NCI-H226 (cell line): ENCODE measurements around the gene JADE2.

Source experiments
- DNase-seq: peaks from one replicate; pipeline ENCODE4 v3.0.0-alpha.2; 2015

Gene JADE2

DNA sequence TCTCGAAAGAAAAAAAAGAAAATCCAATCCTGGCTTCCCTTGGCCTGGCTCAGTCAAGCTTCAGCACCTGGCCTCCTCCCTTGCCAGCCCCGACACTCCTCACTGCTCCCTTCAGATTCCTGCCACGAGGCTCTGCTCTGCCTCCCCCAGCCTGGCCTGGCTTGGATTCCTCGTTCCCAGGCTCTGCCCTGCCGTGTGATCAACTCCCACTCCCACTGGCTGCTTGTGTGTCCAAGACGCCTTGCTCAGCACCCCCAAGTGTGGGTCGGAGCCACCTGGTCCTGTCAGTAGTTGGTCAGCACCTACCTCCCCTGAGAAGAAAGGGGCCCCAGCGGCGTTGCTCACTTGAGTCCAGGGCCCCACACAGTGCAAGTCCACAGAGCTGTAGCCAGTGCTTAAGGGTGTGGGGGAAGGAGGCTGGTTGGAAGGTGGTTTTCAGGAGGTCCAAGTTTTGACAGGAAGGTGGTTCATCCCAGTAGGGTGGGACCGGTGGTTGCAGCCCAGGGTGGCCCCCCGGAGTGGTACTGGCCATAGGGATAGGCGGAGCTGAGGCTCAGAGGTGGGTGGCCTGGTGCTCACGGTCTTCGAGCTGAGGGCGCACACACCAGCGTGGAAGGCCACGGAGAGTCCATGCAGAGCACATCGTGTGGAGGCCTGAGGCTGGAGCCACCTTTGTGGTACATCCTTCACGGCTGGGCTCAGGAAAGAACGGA is 46.4 kb downstream of the JADE2 start:
- DNase-seq = no peak

DNA sequence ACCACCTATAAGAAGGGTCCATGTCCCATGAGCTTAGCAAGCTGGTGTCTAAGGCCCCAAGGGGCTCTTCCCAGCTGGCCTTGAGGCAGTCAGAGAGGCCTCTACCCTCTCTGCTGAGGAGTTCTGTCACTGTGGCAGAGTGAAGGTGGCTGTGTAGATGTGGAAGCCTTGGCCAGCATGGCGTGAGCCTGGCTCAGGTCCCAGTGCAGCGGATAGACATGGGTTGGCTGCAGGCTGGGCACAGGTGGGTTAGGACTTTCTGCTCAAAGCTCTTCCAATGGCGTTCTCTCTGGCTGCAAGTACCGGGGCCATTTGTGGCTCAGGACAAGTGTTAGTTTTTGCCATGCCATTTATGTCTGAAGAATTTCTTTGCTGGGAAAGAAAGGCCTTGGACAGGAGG is 47.3 kb downstream of the JADE2 start:
- DNase-seq = no peak

GRCh38 chr5:134574521-134574920 is 49.1 kb downstream of the JADE2 start:
- no peak for DNase-seq

DNA sequence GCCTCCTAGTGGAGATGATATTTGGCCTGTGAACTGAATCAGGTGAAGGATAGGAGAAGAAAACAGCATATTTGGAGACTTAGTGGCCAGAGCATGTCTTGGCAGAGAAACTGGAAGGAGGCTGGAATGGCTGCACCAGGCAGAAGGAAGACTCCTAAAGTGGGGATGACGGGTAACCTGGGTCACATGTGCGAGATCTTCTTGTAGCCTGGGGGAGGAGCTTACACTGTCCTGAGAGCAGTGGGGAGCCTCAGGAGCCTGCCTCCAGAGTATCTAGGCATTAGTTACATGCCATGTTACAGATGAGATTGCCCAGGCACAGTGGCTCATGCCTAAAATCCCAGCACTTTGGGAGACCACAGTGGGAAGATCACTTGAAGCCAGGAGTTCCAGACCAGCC is 49.8 kb downstream of the JADE2 start:
- no peak for DNase-seq

DNA sequence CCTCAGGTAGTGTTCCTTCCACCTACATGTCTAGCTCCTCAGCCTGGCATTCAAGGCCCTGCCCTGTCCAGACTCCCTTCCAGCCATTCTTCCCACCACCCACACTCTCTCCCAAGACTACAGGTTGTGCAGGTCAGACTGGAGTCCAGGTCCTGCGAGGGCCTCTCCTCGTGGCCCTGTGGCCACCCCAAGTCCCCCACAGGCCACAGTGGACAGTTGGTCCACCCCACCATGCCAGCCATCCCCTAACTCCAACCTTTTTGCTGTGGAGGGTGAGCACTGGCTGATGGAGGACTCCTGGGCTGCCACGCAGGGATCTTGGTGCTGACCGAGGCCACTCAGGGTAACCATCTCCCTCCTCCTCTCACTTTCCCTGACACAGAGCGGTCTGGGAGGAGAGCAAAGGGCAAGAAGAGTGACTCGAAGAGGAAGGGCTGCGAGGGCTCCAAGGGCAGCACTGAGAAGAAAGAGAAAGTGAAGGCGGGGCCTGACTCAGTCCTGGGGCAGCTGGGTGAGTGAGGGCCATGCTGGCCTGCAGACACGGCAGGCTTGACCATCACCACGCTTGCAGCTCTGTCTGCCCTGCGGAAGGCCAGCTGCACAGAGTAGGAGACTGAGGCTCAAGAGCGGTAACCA is 51.0 kb downstream of the JADE2 start:
- no peak for DNase-seq

DNA sequence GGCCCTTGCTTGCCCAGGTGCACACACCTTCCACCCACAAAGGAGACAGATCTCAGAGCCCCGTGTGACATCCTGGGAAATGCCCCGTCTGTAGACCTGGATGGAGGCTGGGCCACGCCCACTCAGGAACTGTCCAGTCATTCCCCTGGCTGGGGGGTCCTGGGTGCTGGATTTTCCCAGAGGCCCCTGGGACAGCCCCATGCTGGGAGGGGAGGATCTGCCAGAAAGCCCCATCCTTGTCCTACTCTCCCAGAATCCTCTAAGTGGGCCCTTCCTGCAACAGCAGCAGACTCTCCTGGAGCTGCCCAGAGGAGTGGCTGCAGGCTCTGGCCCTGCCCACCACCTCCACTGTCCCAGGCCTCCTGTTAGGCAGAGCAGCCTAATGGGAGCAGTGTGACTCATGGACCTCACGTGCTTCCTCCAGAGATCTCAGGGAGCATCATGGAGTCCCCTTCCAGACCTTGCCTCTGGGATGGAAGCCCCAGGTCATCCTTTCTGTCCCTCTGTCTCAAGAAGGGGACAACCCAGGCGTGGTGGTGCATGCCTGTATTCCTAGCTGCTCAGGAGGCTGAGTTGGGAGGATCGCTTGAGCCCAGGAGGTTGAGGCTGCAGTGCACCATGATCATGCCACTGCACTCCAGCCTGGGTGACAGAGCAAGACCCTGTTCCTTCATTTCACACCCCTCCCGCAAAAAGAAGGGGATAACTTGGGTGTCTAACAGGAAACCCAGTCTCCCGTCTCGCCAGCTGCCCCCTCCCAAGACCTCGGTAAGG is 51.7 kb downstream of the JADE2 start:
- DNase-seq = peak; percentile 88

GRCh38 chr5:134577796-134578577 is 52.5 kb downstream of the JADE2 start:
- DNase-seq = peak; percentile 60

- DNase-seq = no peak
These were observed 53.3 kb downstream of the JADE2 start for GRCh38 chr5:134578578-134579283.

DNA sequence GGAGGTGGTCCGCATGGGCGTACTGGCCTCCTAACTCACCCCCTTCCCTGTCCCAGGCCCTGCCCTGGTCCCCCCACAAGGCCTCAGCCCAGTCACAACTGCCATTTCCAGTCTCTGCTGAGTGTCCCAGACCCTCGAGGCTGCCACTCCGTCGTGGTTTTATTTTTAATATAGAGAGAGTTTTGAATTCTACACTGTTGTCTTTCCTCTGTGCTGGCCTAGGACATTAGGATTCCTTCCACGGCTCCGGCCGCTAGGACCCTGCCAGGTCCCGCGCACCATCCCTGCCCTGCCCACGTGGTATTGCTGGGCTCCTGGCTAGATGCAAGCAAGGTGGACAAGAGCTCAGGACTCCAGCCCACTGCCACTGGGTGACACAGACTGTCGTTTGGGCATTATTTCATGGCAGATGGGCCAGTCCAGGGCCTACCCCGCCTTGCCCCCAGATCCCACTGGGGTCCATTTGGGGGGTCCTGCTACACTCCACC is 53.9 kb downstream of the JADE2 start:
- DNase-seq = no peak

- DNase-seq = no peak
These were observed 54.6 kb downstream of the JADE2 start for GRCh38 chr5:134580001-134580460.

DNA sequence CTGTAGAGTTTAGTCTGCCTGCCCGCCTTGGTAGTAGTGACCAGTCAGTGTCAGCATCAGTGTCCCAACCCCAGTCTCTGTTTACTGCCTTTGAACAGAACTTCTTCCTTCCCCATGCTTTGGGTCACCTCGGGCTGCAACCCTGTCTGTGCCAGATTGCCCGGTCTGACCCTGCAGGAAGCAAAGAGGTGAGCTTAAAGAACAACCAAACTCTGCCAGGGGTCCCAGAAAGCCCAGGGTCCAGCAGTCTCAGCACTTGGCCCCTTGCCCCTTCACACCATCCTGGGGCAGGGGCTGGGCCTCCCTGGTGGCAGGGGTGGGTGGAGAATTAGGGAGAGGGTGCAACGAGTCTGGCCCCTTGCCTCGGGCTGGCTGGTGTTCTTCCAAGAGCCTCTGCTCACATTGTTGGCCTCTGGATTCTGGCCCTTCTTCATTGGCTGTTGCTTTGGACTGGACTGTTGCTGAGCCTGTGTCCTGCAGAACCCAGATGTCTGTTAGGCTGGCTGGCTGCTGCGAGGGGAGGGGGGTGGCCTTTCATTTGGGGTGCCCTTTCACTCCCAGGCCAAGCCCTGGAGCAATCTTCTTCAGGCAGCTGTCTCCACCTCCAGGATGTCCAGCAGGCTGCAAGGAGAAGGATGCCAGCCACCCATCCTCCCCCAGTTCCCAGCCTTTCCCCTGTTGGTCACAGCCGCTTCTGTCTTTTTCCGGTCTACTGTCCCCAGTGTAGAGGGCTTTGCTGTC is 55.9 kb downstream of the JADE2 start:
- no peak for DNase-seq

GRCh38 chr5:134582281-134582680 is 56.8 kb downstream of the JADE2 start:
- DNase-seq = no peak

GRCh38 chr5:134582941-134583340 is 57.5 kb downstream of the JADE2 start:
- no peak for DNase-seq

GRCh38 chr5:134583766-134584165 is 58.3 kb downstream of the JADE2 start:
- no peak for DNase-seq

GRCh38 chr5:134584662-134585061 is 59.2 kb downstream of the JADE2 start:
- no peak for DNase-seq

GRCh38 chr5:134585966-134586365 is 60.5 kb downstream of the JADE2 start:
- no peak for DNase-seq

GRCh38 chr5:134586866-134587524 is 61.5 kb downstream of the JADE2 start:
- peak; percentile 64 for DNase-seq

GRCh38 chr5:134590992-134591659 is 65.7 kb downstream of the JADE2 start:
- no peak for DNase-seq

- peak; percentile 7 for DNase-seq
These were observed 66.8 kb downstream of the JADE2 start for GRCh38 chr5:134592141-134592746.

GRCh38 chr5:134594336-134594735 is 68.9 kb downstream of the JADE2 start:
- no peak for DNase-seq
